ENCODE measurements around the gene ACD.

DNA sequence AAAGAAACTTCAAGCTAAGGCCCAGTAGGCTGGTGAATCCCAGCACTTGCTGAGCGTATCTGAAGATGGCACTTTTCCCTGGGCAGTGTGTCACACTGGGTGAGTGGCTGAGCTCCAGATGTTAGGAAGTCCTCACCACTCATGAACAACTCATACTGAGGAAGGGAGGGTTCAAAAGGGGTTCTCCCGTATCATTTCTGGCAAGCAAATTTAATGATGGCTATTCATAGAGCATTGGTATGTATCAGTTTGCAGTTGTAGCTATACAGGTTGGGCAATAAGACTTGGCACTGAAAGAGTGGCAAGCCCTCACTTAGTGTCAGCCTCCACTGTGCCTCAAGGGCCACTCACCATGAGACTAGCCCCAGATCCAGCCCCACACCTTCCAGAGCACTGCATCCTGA is 48.3 kb upstream of the ACD start:
- TF ChIP-seq YY1 (tag by site-specific recombination; IDR thresholded peaks at IDR 0.05), result no peak
- TF ChIP-seq ZNF664 (tag by site-specific recombination; IDR thresholded peaks at IDR 0.05), result no peak
- TF ChIP-seq, protein P1, sequence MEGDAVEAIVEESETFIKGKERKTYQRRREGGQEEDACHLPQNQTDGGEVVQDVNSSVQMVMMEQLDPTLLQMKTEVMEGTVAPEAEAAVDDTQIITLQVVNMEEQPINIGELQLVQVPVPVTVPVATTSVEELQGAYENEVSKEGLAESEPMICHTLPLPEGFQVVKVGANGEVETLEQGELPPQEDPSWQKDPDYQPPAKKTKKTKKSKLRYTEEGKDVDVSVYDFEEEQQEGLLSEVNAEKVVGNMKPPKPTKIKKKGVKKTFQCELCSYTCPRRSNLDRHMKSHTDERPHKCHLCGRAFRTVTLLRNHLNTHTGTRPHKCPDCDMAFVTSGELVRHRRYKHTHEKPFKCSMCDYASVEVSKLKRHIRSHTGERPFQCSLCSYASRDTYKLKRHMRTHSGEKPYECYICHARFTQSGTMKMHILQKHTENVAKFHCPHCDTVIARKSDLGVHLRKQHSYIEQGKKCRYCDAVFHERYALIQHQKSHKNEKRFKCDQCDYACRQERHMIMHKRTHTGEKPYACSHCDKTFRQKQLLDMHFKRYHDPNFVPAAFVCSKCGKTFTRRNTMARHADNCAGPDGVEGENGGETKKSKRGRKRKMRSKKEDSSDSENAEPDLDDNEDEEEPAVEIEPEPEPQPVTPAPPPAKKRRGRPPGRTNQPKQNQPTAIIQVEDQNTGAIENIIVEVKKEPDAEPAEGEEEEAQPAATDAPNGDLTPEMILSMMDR (tag by site-specific recombination; IDR thresholded peaks at IDR 0.05), result no peak
- no peak for TF ChIP-seq KLF16 (tag by site-specific recombination; IDR thresholded peaks at IDR 0.05)
- TF ChIP-seq, protein P2, sequence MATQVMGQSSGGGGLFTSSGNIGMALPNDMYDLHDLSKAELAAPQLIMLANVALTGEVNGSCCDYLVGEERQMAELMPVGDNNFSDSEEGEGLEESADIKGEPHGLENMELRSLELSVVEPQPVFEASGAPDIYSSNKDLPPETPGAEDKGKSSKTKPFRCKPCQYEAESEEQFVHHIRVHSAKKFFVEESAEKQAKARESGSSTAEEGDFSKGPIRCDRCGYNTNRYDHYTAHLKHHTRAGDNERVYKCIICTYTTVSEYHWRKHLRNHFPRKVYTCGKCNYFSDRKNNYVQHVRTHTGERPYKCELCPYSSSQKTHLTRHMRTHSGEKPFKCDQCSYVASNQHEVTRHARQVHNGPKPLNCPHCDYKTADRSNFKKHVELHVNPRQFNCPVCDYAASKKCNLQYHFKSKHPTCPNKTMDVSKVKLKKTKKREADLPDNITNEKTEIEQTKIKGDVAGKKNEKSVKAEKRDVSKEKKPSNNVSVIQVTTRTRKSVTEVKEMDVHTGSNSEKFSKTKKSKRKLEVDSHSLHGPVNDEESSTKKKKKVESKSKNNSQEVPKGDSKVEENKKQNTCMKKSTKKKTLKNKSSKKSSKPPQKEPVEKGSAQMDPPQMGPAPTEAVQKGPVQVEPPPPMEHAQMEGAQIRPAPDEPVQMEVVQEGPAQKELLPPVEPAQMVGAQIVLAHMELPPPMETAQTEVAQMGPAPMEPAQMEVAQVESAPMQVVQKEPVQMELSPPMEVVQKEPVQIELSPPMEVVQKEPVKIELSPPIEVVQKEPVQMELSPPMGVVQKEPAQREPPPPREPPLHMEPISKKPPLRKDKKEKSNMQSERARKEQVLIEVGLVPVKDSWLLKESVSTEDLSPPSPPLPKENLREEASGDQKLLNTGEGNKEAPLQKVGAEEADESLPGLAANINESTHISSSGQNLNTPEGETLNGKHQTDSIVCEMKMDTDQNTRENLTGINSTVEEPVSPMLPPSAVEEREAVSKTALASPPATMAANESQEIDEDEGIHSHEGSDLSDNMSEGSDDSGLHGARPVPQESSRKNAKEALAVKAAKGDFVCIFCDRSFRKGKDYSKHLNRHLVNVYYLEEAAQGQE (tag by site-specific recombination; IDR thresholded peaks at IDR 0.05), result no peak
- TF ChIP-seq ZNF629 (tag by site-specific recombination; IDR thresholded peaks at IDR 0.05), result no peak
- no peak for TF ChIP-seq EGR2 (tag by site-specific recombination; IDR thresholded peaks at IDR 0.05; ENCODE audit: low read depth)
- TF ChIP-seq SCRT2 (tag by site-specific recombination; IDR thresholded peaks at IDR 0.05), result no peak
- no peak for TF ChIP-seq ZBTB21 (tag by site-specific recombination; IDR thresholded peaks at IDR 0.05)
- TF ChIP-seq ZBTB1 (tag by site-specific recombination; IDR thresholded peaks at IDR 0.05), result no peak
- TF ChIP-seq, protein P3, sequence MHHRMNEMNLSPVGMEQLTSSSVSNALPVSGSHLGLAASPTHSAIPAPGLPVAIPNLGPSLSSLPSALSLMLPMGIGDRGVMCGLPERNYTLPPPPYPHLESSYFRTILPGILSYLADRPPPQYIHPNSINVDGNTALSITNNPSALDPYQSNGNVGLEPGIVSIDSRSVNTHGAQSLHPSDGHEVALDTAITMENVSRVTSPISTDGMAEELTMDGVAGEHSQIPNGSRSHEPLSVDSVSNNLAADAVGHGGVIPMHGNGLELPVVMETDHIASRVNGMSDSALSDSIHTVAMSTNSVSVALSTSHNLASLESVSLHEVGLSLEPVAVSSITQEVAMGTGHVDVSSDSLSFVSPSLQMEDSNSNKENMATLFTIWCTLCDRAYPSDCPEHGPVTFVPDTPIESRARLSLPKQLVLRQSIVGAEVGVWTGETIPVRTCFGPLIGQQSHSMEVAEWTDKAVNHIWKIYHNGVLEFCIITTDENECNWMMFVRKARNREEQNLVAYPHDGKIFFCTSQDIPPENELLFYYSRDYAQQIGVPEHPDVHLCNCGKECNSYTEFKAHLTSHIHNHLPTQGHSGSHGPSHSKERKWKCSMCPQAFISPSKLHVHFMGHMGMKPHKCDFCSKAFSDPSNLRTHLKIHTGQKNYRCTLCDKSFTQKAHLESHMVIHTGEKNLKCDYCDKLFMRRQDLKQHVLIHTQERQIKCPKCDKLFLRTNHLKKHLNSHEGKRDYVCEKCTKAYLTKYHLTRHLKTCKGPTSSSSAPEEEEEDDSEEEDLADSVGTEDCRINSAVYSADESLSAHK (tag by site-specific recombination; IDR thresholded peaks at IDR 0.05), result no peak
- TF ChIP-seq GLI2 (tag by site-specific recombination; IDR thresholded peaks at IDR 0.05; ENCODE audit: borderline replicate concordance, low read depth), result no peak
- TF ChIP-seq, protein P4, sequence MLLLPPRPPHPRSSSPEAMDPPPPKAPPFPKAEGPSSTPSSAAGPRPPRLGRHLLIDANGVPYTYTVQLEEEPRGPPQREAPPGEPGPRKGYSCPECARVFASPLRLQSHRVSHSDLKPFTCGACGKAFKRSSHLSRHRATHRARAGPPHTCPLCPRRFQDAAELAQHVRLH (tag by site-specific recombination; IDR thresholded peaks at IDR 0.05), result no peak
- TF ChIP-seq, protein P5, sequence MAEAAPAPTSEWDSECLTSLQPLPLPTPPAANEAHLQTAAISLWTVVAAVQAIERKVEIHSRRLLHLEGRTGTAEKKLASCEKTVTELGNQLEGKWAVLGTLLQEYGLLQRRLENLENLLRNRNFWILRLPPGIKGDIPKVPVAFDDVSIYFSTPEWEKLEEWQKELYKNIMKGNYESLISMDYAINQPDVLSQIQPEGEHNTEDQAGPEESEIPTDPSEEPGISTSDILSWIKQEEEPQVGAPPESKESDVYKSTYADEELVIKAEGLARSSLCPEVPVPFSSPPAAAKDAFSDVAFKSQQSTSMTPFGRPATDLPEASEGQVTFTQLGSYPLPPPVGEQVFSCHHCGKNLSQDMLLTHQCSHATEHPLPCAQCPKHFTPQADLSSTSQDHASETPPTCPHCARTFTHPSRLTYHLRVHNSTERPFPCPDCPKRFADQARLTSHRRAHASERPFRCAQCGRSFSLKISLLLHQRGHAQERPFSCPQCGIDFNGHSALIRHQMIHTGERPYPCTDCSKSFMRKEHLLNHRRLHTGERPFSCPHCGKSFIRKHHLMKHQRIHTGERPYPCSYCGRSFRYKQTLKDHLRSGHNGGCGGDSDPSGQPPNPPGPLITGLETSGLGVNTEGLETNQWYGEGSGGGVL (tag by site-specific recombination; IDR thresholded peaks at IDR 0.05), result no peak

Data from HEK293 (cell line).